ENCODE data around the gene RIPOR1.

Gene RIPOR1

GRCh38 chr16:67544844-67545664 is 16.4 kb downstream of the RIPOR1 start:
- DNase-seq: no peak
- peaks cover 32% of the 10 kb centered on the region for H3K36me3 ChIP-seq
- no peaks in the 10 kb centered on the region for H3K27me3 ChIP-seq
- TF ChIP-seq CTCF (IDR thresholded peaks at IDR 0.05; ENCODE audit: low read depth, low read length): no peak
- H3K9me3 ChIP-seq: no peaks in the 10 kb centered on the region
- H3K4me3 ChIP-seq (ENCODE audit: low read depth, low read length): no peak overlapping the region
- H3K4me1 ChIP-seq: peaks cover 4% of the 10 kb centered on the region; the same call in 1 of the 2 replicates

- H3K4me1 ChIP-seq: peaks cover 4% of the 10 kb centered on the region; the same call in 1 of the 2 replicates
- H3K27me3 ChIP-seq: no peaks in the 10 kb centered on the region
- H3K36me3 ChIP-seq: peaks cover 31% of the 10 kb centered on the region
- H3K9me3 ChIP-seq: no peaks in the 10 kb centered on the region
- TF ChIP-seq CTCF (IDR thresholded peaks at IDR 0.05; ENCODE audit: low read depth, low read length): no peak
- no peak overlapping the region for H3K4me3 ChIP-seq (ENCODE audit: low read depth, low read length)
- no peak for DNase-seq
Measured at GRCh38 chr16:67545665-67546024, 17.0 kb downstream of the RIPOR1 start.

GRCh38 chr16:67546091-67546501 is 17.5 kb downstream of the RIPOR1 start:
- peaks cover 4% of the 10 kb centered on the region; the same call in 1 of the 2 replicates for H3K4me1 ChIP-seq

GRCh38 chr16:67546761-67547422 is 18.3 kb downstream of the RIPOR1 start:
- TF ChIP-seq CTCF (IDR thresholded peaks at IDR 0.05; ENCODE audit: low read depth, low read length): peak; percentile 96
- peaks cover 4% of the 10 kb centered on the region for H3K4me1 ChIP-seq
- H3K27me3 ChIP-seq: no peaks in the 10 kb centered on the region
- DNase-seq: peak; percentile 88
- H3K4me3 ChIP-seq (ENCODE audit: low read depth, low read length): no peak overlapping the region
- H3K9me3 ChIP-seq: no peaks in the 10 kb centered on the region
- H3K36me3 ChIP-seq: peaks cover 24% of the 10 kb centered on the region

More at GRCh38 chr16:67546091-67546501, 17.5 kb downstream of the RIPOR1 start:
- DNase-seq: no peak
- peaks cover 31% of the 10 kb centered on the region for H3K36me3 ChIP-seq
- no peak overlapping the region for H3K4me3 ChIP-seq (ENCODE audit: low read depth, low read length)
- TF ChIP-seq CTCF (IDR thresholded peaks at IDR 0.05; ENCODE audit: low read depth, low read length): no peak
- no peaks in the 10 kb centered on the region for H3K27me3 ChIP-seq
- H3K9me3 ChIP-seq: no peaks in the 10 kb centered on the region

GRCh38 chr16:67547423-67548264 is 19.0 kb downstream of the RIPOR1 start:
- H3K4me3 ChIP-seq (ENCODE audit: low read depth, low read length): no peak overlapping the region
- no peaks in the 10 kb centered on the region for H3K9me3 ChIP-seq
- H3K27me3 ChIP-seq: no peaks in the 10 kb centered on the region
- peaks cover 20% of the 10 kb centered on the region for H3K36me3 ChIP-seq
- H3K4me1 ChIP-seq: peaks cover 5% of the 10 kb centered on the region
- TF ChIP-seq CTCF (IDR thresholded peaks at IDR 0.05; ENCODE audit: low read depth, low read length): no peak
- no peak for DNase-seq
